COLO829 (cell line): Measurements from ENCODE around the gene MAPK10.
"Not testable (repeated sequence)": the region's sequence is repeated elsewhere in the genome, so short reads cannot be mapped to it uniquely, and the experiment has no call there.

Source experiments
- DNase-seq: peaks from one replicate; pipeline ENCODE4 v3.0.0; 2012; ENCODE audit warnings: low spot score

Gene MAPK10

DNA sequence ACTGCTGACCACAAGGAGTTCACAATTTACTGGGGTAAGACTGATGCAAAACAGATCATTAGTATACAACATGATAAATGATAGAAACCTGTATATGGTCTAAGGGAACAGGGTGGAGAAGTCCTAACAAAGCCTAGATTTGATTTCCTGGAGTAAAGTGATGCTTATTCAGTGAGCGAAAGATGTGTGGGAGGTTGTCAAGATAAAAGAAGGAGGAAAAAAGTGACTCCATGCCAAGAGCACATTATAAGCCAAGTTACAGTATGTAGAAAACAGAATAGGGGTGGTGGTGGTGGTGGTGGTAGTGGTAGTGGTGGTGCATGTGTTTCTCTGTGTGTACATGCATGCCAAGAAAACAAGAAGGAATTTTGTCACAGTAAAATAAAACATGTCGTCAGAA is 325.2 kb downstream of the MAPK10 start:
- no peak for DNase-seq

DNA sequence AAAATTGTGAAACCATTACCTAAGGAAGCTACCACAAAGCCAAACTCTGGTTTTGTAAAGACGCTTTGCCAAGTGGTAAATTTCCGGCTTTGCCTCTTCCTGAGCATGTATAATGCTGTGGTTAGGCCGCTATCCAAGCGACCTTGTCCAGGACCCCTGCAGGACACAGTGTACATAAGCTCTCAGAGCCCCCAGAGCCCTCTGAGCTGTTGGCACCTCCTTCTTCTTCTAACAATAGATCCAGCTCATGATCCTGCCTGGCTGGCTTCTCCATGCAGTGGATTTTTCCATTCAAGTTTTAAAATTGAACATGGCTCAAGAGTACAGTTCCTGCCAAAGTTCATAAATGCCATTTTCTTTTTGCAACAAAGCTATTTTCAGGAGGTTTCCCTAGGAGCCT is 326.7 kb downstream of the MAPK10 start:
- no peak for DNase-seq

DNA sequence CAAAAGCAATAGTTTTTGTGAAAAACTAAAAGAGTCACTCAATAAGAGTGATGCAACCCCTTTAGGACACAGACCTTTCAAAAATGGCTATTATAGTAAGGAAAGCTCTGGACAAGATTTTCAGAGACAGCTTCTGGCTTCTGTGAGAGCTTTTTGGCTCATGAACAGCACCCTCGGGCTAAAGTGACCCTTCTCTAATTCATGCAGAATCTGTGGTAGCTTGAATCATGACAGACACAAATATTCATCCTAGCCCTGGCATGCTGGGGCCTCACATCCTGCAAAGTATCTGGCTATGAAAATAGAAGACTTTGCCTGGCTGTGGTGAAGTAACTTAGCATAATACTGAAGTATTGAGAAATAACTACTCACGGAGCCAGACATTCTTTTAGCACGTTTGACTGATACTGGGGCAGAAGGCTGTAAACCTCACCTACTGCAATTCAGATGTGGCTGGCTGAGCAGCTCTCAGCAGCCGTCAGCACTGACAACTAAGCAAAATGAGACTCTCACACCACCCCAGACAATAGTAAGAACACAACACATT is 327.3 kb downstream of the MAPK10 start:
- no peak for DNase-seq

DNA sequence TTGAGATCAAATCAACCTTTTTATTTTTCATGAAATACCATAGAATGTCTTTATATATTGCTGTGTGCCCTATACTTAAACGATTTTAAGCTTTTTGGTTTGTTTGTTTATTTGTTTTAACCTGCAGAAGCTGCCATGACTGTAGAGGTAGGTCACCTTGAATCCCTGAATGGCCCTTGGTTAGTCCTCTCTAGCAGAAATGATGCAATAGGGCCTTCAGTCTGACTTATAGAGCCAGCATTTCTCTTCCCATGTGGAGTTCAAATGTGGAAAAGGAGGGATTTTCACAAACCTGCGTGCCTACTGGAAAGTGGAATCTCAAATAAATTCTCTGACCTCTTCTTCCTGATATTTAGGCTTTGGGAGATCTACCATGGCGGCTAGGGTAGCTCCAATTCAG is 327.9 kb downstream of the MAPK10 start:
- DNase-seq, result no peak

DNA sequence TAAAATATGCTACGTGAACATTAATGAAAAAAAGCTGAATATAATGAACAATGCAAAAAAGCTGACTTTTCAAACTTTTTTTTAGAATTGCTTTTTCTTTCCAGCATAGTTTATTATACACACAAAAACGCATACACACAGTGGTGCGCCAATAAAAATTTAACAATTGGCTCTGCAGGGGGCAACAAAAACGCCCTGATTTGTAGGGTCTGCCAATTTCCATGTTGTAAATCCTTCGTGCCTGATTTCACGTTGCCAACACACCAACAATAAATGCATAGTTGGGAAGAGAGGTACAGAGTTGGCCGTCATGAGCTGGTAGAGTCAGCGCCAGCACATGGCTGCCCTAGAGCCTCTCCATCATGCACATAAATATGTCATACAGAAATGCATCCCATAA is 333.1 kb downstream of the MAPK10 start:
- DNase-seq, result no peak

DNA sequence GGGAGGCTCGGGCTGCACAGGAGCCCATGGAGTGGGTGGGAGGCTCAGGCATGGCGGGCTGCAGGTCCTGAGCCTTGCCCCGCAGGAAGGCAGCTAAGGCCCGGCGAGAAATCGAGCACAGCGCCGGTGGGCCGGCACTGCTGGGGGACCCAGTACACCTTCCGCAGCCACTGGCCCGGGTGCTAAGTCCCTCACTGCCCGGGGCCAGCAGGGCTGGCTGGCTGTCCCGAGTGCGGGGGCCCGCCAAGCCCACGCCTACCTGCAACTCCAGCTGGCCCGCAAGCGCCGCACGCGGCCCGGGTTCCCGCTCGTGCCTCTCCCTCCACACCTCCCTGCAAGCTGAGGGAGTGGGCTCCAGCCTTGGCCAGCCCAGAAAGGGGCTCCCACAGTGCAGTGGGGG is 338.2 kb downstream of the MAPK10 start:
- not testable (repeated sequence) for DNase-seq

DNA sequence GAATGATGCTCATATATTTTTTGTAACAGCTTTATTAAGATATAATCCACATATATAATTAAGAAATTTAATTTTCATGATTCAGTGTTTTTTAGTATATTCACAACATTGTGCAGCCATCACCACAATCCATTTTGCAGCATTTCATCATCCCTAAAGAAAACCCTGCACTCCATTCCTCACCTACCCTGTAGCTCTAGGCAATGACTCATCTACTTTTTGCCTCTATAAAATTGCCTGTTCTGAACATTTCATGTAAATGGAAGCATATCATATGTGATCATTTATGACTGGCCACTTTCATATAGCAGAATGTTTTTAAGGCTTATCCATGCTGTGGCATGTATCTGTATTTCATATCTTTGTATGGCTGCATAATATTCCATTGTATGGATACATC is 339.9 kb downstream of the MAPK10 start:
- no peak for DNase-seq

DNA sequence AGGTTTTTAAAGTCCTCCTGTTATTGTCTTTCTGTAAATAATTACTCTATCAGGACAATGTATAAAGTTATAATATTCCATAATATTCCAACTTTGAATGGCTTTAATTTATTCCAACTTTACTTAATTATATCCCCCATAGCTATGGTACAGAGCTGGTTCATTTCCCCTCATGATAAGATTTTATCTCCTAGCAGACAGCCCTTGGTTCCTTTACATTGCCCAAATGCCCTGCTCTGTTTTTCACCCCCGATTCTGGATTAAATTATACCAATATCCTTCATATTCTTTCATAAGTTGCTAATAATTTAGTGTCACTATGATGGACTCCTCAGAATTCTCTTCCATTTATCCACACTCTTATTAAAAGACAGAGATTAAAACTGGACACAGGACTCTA is 340.5 kb downstream of the MAPK10 start:
- DNase-seq, result no peak

DNA sequence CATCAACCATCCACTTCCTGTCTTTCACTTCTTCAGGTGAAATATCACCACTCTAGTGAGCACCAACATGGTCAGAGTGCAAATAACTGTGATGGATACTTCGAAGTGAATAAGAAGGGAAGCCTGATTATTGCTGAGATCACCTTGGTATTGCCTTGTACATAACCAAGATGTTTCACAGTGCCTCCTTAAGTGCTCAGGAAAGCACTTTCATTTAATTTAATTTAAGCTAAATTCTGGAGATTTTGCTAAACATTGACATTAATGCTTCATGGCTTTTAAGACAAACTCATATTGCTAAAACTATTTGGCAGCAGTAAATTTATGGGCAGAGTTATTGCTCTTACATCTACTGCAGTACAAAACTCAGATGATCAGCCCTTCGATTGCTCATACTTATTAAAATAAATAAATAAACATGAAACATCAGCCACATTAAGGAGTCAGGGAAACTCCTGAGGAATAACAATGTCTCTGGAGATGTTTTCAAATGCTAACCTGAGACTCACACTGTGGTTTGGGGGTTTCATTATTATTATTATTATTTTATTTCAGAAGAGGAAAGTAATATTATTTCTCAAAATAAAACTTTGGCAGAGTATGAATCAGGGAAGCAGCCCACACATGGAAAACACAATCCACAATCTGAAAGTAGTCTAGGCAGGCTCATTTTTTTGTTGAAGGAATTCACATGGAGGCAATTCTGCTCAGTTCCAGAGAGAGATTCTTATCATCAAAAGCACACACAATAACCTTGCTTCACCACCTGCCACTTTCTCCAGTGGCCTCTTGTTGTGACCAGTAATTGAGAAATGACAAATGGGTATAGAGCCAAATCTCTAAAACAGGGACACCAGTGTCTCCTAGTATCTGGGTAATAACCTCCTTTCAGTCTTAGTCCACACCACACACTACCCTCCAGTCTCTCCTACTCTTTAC is 344.2 kb downstream of the MAPK10 start:
- no peak for DNase-seq

DNA sequence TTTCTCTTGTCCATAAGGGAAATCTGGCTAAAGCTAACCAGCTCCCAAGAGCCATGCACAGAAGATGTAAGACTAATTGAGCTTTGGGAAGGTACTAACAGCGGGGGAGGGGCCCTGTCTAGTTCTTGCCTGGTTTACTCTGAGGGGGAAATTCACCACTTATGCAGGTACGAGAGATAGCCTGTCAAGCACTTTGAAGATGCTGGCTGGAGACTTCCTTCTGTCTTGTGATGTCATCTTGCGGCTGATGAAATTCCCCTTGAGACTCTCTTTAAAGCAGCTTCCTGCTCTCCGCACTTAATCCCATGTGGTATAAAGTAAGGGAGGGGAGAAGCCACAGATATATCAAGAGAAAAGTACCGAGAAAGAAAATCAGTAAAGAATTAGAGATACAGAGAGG is 345.3 kb downstream of the MAPK10 start:
- DNase-seq, result no peak

DNA sequence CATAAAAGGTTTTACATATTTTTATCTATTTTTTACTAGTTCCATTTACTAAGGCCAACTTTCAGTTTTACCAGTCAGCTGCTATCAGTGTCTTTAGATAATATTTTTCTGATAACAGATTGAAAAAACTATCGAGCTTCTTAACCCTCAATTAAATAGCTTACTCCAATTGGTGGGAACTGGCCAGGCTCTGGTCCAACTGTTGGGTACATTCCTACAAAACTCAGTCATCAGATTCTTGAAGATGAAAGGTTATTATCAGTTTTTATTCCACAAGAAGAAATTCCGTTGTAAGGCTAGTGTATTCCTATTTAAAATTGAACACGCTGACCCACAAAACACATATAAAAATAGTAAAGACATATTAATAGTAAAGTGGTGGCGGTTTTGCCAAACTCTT is 346.2 kb downstream of the MAPK10 start:
- DNase-seq, result no peak

DNA sequence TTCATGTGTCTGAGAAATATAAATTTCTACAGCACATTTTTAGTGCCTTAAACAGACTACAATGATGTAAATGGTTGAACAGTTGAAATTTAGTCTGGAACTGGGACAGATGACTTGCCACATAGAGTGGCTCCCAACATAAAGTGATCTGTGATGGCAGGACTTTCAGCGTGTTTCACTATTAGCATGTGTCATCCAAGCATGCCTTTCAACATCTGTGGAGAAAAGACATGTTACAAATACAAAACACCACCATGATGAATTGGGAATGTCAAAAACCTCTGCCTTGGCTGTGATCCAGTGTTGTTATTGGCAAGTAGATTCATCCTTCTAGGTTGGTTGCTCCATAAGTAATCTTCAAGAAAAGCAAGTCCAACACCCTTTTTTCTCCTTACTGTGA is 348.7 kb downstream of the MAPK10 start:
- no peak for DNase-seq

DNA sequence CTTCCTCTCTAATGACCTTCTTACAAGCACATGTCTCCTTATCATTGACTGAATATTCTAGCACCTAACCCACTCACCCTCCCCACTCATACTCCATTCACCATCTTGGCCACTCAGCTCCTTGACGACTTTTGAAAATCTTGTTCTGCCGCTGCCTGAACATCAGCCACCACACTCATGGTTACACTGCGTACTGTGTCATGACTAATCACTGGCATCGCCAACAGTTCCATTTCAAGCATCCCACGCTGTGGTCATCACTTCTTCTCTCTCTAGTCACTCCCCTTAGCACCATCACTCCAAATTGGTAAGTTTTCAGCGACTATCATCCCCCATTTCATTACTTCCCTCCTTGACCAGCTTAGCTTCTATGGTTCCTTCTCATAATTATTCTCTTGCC is 352.8 kb downstream of the MAPK10 start:
- DNase-seq, result no peak

DNA sequence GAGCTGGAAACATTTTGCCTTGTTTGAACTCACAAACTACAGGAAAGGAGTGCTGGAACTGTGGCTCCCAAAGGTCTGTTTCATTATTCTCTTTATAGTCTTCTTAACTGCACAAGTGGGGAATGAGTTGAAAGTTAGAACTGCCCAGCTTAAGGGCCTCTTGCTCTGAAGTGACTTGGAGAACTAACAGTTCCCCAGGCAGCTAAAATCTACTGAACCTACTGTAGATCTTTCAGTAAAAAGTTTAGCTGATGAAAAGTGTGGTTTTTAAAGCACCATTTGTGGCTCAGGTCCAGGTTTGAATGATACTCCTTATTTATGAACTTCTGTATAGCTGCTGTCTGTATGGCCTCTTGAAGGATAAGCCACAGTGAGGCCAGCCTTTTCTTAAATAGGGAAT is 353.8 kb downstream of the MAPK10 start:
- DNase-seq, result no peak

DNA sequence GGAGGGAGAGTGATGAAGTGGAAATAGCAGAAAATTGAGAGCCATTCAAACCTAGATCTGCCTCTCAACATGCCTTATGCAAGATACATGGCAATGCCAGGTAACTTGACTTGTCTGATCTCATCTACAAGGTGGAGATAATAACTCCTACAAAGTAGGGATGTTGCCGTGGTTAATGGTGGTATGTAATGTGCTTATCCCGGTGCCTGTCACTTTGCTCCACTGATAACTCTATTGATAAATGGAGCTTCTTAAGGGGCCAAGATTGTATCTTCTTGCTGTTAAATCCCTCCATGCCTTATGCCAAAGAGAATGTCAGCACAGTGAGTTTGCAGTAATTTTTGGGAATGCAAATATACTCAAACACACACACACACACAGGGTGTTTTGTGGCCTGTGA is 355.8 kb downstream of the MAPK10 start:
- DNase-seq, result no peak

DNA sequence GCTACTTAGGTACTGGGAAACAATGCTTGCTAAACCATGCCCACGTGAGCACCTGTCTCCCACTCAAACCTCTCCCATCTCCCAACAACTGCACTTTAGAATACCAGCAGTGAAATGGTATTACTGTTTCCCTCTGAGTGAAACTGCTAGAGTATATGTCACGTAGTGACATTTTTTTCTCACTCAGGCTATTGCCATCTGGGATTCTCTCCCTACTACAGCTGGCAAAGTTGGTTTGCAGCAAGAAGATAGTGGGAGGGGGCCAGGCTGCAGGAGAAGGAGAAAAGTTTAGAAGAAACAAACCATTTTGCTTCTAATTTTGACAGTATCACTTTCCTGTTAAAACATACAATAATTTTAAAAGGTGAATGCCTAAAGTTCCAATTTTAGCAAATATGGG is 358.3 kb downstream of the MAPK10 start:
- no peak for DNase-seq

DNA sequence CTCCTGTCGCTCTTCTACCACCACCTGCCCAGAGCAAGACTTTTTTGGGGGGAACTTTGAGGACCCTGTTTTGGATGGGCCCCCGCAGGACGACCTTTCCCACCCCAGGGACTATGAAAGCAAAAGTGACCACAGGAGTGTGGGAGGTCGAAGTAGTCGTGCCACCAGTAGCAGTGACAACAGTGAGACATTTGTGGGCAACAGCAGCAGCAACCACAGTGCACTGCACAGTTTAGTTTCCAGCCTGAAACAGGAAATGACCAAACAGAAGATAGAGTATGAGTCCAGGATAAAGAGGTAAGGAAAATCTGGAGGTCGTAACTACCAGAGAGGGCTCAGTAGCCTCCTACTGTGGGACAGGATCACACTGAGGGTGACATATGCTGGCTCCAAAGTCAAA is 364.5 kb downstream of the MAPK10 start:
- no peak for DNase-seq

DNA sequence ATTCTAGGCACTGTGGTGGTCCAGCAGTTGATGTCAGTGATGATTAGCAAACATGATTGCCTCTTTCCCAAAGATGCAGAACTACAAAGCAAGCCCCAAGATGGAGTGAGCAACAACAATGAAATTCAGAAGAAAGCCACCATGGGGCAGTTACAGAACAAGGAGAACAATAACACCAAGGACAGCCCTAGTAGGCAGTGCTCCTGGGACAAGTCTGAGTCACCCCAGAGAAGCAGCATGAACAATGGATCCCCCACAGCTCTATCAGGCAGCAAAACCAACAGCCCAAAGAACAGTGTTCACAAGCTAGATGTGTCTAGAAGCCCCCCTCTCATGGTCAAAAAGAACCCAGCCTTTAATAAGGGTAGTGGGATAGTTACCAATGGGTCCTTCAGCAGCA is 365.3 kb downstream of the MAPK10 start:
- no peak for DNase-seq

DNA sequence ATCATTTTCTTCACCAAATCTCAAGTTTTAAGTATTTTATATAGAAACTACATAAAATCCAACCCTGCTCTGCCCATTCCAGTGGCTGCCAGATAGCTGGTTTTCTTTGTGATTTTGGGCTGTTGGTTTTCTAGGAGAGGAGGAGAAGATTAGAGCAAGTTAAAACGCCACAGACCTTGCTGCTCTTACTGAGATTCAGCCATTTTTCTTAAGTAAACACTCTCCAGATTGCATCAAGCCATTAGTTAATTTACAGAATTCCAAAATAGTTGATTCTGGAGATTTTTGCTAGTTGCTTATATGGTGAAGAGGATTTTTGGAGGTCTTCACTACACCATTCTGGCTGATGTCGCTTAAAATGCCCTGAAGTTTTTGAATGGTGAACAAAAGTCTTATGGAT is 366.2 kb downstream of the MAPK10 start:
- no peak for DNase-seq

DNA sequence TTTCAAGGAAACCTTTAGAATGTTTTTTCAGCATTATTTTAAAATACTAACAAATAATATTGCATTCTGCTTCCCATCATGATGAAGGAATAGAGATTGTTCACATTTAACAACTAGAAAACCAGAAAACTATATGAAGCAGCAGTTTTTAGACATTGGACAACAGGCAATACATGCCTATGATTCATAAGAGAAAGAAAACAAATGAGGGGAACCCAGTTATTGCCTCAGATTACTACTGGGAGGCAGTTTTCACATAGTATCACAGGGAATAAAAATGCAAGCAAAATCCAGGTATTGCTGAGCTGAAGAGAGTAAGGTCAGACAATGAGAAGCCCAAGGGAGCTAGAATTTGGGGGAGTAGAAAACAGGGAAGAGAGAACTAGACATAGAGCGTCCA is 373.6 kb downstream of the MAPK10 start:
- no peak for DNase-seq

DNA sequence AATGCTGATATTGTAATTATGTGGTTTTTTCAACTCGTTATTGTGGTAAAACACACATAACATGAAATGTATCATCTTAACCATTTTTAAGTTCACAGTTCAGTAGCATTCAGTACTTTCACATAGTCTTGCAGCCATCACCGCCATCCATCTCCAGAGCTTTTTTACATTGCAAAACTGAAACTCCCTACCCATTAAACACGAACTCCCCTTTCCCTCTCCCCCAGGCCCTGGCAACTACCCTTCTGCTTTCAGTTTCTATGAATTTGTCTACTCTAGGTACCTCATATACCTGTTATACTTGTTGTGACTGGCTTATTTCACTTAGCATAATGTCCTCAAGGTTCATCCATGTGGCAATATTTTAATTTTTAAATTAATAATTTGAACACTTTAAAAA is 380.6 kb downstream of the MAPK10 start:
- no peak for DNase-seq

DNA sequence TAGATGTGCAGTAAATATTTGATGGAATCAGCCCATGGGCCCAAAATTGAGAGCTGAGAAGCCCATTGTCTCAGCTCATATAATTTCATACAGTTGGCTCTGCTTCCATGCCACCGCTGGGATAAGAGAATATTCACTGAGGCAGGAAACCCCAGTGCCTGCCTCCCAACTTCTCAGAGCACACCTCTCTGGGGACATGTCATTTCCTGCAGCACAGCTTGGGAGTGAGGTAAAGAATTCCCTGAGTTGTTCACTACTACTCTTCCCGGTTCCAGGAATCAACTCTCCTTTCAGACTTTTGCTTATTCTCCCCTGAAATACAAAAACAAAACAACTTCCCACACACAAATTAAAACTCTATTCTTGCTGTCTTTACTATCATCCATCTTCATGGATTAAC is 389.3 kb downstream of the MAPK10 start:
- DNase-seq, result no peak

DNA sequence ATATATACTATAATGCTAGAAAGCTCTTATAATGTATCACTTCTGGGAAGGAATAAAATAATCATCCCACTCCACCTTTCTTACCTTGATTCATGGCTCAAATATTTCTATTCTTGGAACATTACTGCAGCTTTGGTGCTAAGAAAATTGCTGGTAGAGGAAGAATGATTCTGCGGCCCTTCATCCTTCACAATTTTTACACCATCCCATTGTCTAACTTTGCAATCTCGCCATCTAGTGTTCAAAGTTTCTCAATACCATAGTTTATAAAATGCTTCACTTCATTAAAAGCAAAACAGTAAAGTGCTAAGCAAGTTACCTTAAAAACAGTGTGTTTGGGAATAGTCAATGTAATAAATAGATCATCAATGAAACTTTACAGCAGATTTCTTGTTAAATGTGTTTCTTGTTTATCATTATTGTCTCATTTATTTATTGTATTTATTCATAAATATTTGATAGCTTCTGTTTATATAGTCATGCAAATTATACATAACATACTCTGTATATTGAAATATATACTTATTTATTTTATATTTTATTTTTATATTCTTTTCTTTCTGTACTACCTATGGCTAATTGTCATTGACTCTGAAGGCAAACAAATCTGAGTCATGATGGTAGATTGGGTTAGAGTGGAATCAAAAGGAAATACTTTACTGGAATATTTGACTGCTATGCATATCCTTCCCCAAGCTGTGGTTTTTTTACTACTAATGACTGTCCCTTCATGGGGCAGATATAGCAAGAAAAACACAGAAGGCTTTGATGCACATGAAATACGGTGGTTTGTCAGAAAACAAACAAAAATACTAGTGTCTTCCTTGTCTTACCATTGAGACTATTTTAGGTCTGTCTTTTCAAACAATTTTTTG is 390.7 kb downstream of the MAPK10 start:
- peak; percentile 73 for DNase-seq
